SK-N-MC (cell line): ENCODE results near the gene STARD13.

Experiments used
- EZH2 ChIP-seq: fragments of 200-600 bp; sonication (generic); IDR thresholded peaks from one replicate; pipeline ENCODE4 v1.6.1; 2017; ENCODE audit warnings: antibody characterized with exemption
- FOXP2 ChIP-seq: optimal IDR thresholded peaks from 2 replicates; pipeline ENCODE3; 2011; ENCODE audit warnings: mild to moderate bottlenecking, moderate library complexity; ENCODE audit not compliant: insufficient read depth; ENCODE audit errors: extremely low read length, control extremely low read depth
- POLR2AphosphoS5 ChIP-seq: IDR thresholded peaks from 2 replicates; pipeline ENCODE4 v1.6.1; 2012; ENCODE audit warnings: mild to moderate bottlenecking, low read depth, low read length, borderline replicate concordance

DNA sequence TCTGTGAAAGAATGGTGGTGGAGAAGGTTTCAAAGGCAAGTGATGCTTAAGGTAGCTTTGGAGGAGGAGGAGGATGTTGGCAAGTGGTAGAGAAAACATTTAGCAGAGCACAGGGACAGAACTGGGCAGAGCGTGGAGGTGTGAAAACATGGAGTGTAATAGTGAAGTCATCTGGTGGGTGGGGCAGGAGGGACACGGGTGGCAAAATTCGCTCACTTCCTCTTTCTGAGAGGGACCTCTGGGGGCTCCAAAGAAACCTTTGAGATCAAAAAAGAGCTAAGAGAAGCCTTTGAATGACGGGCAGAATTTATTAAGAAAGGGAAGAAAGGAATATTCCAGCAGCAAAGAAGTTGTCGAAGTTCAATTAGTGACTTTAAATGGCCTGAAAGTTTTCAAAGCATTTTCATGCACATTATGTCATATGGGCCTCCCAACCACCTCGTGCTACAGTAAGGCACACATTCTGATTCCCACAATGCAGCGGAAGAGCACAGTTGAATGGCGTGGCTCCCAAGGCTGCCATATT is 82.8 kb downstream of the STARD13 start:
- TF ChIP-seq POLR2AphosphoS5, result no peak
- TF ChIP-seq EZH2, result no peak
- no peak for TF ChIP-seq FOXP2
